ENCODE results near the gene HAUS6.

DNA sequence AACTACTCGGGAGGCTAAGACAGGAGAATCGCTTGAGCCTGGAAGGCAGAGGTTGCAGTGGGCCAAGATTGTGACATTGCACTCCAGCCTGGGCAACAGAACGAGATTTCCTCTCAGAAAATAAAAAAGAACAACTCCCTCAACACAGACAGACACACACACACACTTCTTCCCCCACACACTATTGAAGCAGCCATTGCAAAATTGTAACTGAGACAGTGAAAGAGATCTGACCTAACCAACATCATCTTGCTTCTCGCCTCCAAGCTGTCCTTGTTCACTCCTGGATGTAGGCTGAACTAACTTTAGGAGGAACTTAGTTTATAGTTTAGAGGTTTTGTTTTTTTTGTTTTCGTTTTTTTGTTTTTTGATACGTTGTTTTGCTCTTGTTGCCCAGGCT, 37.6 kb upstream of the HAUS6 start:
- TF ChIP-seq, protein P1, sequence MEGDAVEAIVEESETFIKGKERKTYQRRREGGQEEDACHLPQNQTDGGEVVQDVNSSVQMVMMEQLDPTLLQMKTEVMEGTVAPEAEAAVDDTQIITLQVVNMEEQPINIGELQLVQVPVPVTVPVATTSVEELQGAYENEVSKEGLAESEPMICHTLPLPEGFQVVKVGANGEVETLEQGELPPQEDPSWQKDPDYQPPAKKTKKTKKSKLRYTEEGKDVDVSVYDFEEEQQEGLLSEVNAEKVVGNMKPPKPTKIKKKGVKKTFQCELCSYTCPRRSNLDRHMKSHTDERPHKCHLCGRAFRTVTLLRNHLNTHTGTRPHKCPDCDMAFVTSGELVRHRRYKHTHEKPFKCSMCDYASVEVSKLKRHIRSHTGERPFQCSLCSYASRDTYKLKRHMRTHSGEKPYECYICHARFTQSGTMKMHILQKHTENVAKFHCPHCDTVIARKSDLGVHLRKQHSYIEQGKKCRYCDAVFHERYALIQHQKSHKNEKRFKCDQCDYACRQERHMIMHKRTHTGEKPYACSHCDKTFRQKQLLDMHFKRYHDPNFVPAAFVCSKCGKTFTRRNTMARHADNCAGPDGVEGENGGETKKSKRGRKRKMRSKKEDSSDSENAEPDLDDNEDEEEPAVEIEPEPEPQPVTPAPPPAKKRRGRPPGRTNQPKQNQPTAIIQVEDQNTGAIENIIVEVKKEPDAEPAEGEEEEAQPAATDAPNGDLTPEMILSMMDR (IDR thresholded peaks at IDR 0.05): no peak
- no peak for TF ChIP-seq EZH2 (IDR thresholded peaks at IDR 0.05; ENCODE audit: borderline replicate concordance, insufficient read depth, low read depth, low read length, poor library complexity, severe bottlenecking)

All from B cell (primary cell).